ENCODE results near the gene FAXC. TPM values are rescaled to one million over a fixed set of nuclear protein-coding genes. Genes with fewer than 3 reads are reported as not detected.

The FAXC gene
- total RNA-seq, 1 donor from 2014 or later = 68.9 TPM

DNA sequence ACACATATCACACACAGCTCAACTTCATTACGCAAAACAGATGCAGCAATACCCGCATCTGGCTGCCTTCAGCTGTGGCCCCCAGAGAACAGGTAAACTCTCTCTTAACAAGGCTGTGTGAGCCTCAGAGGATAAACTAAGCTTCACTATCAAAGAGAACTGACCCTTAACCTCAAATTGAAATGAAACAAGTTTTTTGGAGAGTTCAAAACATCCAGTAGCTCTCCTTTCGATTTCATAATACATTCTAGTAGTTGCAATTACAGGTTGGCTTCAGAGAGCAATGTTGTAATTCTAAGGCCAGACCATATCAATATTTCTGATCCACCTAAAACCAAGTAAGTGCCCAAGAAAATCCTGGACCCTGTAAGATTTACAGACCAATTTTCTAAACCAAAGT, 113.5 kb downstream of the FAXC start:
- Mint-ChIP-seq H3K4me3 (ENCODE audit: unreplicated experiment) (no peak overlapping the region), H3K27ac (ENCODE audit: unreplicated experiment) (no peak overlapping the region), H3K27me3 (ENCODE audit: unreplicated experiment) (no peaks in the 10 kb centered on the region), H3K4me1 (ENCODE audit: low read depth, unreplicated experiment) (peaks cover 4% of the 10 kb centered on the region), H3K9me3 (ENCODE audit: unreplicated experiment) (peaks cover 3% of the 10 kb centered on the region), H3K36me3 (ENCODE audit: unreplicated experiment) (no peaks in the 10 kb centered on the region)
- TF ChIP-seq, protein P1, sequence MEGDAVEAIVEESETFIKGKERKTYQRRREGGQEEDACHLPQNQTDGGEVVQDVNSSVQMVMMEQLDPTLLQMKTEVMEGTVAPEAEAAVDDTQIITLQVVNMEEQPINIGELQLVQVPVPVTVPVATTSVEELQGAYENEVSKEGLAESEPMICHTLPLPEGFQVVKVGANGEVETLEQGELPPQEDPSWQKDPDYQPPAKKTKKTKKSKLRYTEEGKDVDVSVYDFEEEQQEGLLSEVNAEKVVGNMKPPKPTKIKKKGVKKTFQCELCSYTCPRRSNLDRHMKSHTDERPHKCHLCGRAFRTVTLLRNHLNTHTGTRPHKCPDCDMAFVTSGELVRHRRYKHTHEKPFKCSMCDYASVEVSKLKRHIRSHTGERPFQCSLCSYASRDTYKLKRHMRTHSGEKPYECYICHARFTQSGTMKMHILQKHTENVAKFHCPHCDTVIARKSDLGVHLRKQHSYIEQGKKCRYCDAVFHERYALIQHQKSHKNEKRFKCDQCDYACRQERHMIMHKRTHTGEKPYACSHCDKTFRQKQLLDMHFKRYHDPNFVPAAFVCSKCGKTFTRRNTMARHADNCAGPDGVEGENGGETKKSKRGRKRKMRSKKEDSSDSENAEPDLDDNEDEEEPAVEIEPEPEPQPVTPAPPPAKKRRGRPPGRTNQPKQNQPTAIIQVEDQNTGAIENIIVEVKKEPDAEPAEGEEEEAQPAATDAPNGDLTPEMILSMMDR (IDR thresholded peaks at IDR 0.05; ENCODE audit: partially characterized antibody, unreplicated experiment) = no peak
- no peak for DNase-seq

DNA sequence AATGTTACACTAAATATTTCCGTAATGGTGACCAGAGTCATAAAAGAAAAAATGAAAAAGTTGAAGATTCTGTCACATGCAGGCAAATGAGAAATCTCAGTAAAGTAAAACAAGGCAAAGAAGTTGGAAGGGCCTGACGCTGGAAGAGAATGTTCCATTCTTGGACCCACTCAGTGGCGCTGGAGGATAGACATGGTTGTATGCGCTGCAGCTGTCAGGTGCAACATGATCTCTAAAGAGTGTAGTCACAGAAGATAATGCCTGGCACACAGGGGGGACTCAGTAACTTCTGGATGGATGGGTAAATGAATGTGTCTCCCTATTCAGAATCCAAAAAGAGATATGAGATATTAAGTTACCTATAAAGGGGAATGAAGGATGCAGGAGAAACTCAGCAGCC, 116.3 kb downstream of the FAXC start:
- Mint-ChIP-seq H3K9me3 (ENCODE audit: unreplicated experiment) (peaks cover 3% of the 10 kb centered on the region), H3K4me1 (ENCODE audit: low read depth, unreplicated experiment) (peaks cover 4% of the 10 kb centered on the region)
- no peak for DNase-seq

DNA sequence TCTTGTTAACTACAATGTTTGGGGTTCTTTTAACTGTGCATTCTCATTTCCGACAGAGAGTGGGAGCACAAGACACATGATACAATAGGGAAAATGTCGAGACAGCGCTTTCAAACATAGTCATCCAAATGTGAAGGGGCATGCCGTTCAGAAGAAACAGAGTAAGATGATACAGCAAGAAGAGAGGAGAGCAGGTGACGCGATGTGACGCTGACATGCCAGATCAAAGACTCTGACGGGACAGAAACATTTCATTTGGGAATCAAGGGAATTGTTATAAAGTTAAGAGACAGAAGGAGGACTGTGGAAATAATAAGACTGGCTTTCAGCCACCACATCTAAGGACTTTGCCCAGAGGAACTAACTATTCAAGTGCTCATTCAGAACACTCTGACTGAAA, 117.4 kb downstream of the FAXC start:
- Mint-ChIP-seq H3K9me3 (ENCODE audit: unreplicated experiment) (peaks cover 3% of the 10 kb centered on the region), H3K27ac (ENCODE audit: unreplicated experiment) (no peak overlapping the region), H3K27me3 (ENCODE audit: unreplicated experiment) (no peaks in the 10 kb centered on the region), H3K4me3 (ENCODE audit: unreplicated experiment) (no peak overlapping the region), H3K36me3 (ENCODE audit: unreplicated experiment) (peaks cover 8% of the 10 kb centered on the region), H3K4me1 (ENCODE audit: low read depth, unreplicated experiment) (peaks cover 4% of the 10 kb centered on the region)
- DNase-seq = no peak
- TF ChIP-seq, protein P1 (IDR thresholded peaks at IDR 0.05; ENCODE audit: partially characterized antibody, unreplicated experiment) = no peak

More for the DNA sequence above, 116.3 kb downstream of the FAXC start:
- H3K36me3 Mint-ChIP-seq (ENCODE audit: unreplicated experiment) = no peaks in the 10 kb centered on the region
- no peaks in the 10 kb centered on the region for H3K27me3 Mint-ChIP-seq (ENCODE audit: unreplicated experiment)
- H3K27ac Mint-ChIP-seq (ENCODE audit: unreplicated experiment) = no peak overlapping the region
- H3K4me3 Mint-ChIP-seq (ENCODE audit: unreplicated experiment) = no peak overlapping the region
- TF ChIP-seq, protein P1 (IDR thresholded peaks at IDR 0.05; ENCODE audit: partially characterized antibody, unreplicated experiment) = no peak

DNA sequence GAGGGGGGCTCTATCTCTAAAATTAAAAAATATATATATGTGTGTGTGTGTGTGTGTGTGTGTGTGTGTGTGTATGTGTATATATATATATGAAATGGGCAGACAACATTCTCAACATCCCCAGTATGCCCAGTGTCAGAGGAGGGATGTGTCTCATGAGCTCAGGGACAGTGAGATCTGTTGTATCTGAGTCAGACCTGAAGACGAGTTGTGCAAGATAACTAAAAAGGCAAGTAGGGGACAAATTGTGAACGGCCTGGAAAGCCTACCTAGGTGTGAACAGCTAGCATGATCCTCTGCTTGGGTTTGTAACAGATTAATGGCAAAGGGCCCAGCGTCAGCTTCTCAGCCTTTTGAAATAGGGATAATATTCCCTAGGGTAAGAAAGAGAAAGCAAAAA, 124.3 kb downstream of the FAXC start:
- peaks cover 15% of the 10 kb centered on the region for H3K4me1 Mint-ChIP-seq (ENCODE audit: low read depth, unreplicated experiment)
- H3K9me3 Mint-ChIP-seq (ENCODE audit: unreplicated experiment) = no peaks in the 10 kb centered on the region
- TF ChIP-seq, protein P1 (IDR thresholded peaks at IDR 0.05; ENCODE audit: partially characterized antibody, unreplicated experiment) = no peak
- no peak overlapping the region for H3K4me3 Mint-ChIP-seq (ENCODE audit: unreplicated experiment)
- DNase-seq = no peak
- peaks cover 8% of the 10 kb centered on the region for H3K36me3 Mint-ChIP-seq (ENCODE audit: unreplicated experiment)
- H3K27me3 Mint-ChIP-seq (ENCODE audit: unreplicated experiment) = no peaks in the 10 kb centered on the region
- no peak overlapping the region for H3K27ac Mint-ChIP-seq (ENCODE audit: unreplicated experiment)

Other genes starting within 250 kb of the FAXC start
- 3.8 TPM for gene COQ3, start 44.5 kb upstream of the FAXC start, total RNA-seq (ENCODE audit: unreplicated experiment)
- 149 TPM for gene PNISR, start 75.6 kb upstream of the FAXC start, total RNA-seq (ENCODE audit: unreplicated experiment)
- gene USP45, start 165.7 kb upstream of the FAXC start, total RNA-seq (ENCODE audit: unreplicated experiment) = 36.1 TPM
- gene CCNC, start 219.0 kb upstream of the FAXC start, total RNA-seq (ENCODE audit: unreplicated experiment) = 49.3 TPM